ENCODE results near the gene MCMBP. TPM values are rescaled to one million over a fixed set of nuclear protein-coding genes. Genes with fewer than 3 reads are reported as not detected.

Gene MCMBP
- total RNA-seq, 1 experiment from 2014 or later, result 108 TPM

- Histone ChIP-seq H3K9me3 (ENCODE audit: low read depth, low read length, poor library complexity, severe bottlenecking) (no peaks in the 10 kb centered on the region), H3K36me3 (ENCODE audit: insufficient read depth, low read length, poor library complexity, severe bottlenecking) (no peaks in the 10 kb centered on the region), H3K27ac (ENCODE audit: low read depth, low read length, poor library complexity, severe bottlenecking) (no peak overlapping the region), H3K4me3 (ENCODE audit: low read depth, low read length, poor library complexity, severe bottlenecking) (no peak overlapping the region), H3K4me1 (ENCODE audit: insufficient read depth, low read length, poor library complexity, severe bottlenecking) (peaks cover 50% of the 10 kb centered on the region), H3K27me3 (replicated peaks; ENCODE audit: insufficient read depth, low read depth, low read length, poor library complexity) (no peaks in the 10 kb centered on the region)
- no peak for DNase-seq (ENCODE audit: low spot score)
- intact Hi-C loops (cut with micrococcal nuclease; ENCODE audit: unreplicated experiment), result no loop called here
- ChIA-PET POLR2A (ENCODE audit: low non-redundant PET) (no interaction called here), CTCF (no interaction called here)
- TF ChIP-seq EZH2 (IDR thresholded peaks at IDR 0.05; ENCODE audit: borderline replicate concordance, low read depth, low read length, poor library complexity, severe bottlenecking) (no peak), CTCF (conservative IDR thresholded peaks at IDR 0.05; ENCODE audit: low read depth, low read length) (no peak)
- no TSS peak for BruUV-seq (replicated peaks)
Measured at GRCh38 chr10:119786117-119786769, 86.4 kb downstream of the MCMBP start.

GRCh38 chr10:119784340-119785067, 88.1 kb downstream of the MCMBP start:
- no peak overlapping the region for H3K27ac ChIP-seq (ENCODE audit: low read depth, low read length, poor library complexity, severe bottlenecking)
- H3K36me3 ChIP-seq (ENCODE audit: insufficient read depth, low read length, poor library complexity, severe bottlenecking), result no peaks in the 10 kb centered on the region
- no TSS peak for BruUV-seq (replicated peaks)
- intact Hi-C loops (cut with micrococcal nuclease; ENCODE audit: unreplicated experiment), result no loop called here
- H3K4me1 ChIP-seq (ENCODE audit: insufficient read depth, low read length, poor library complexity, severe bottlenecking), result peaks cover 50% of the 10 kb centered on the region
- no peak for DNase-seq (ENCODE audit: low spot score)
- TF ChIP-seq EZH2 (IDR thresholded peaks at IDR 0.05; ENCODE audit: borderline replicate concordance, low read depth, low read length, poor library complexity, severe bottlenecking) (no peak), CTCF (conservative IDR thresholded peaks at IDR 0.05; ENCODE audit: low read depth, low read length) (no peak)
- ChIA-PET POLR2A (ENCODE audit: low non-redundant PET) (interaction anchor here (0.6 kb wide), 1 partner anchor 124 kb away, joined by 3 read pairs; no protein-coding TSS in a partner anchor), CTCF (no interaction called here)
- no peaks in the 10 kb centered on the region for H3K9me3 ChIP-seq (ENCODE audit: low read depth, low read length, poor library complexity, severe bottlenecking)
- no peak overlapping the region for H3K4me3 ChIP-seq (ENCODE audit: low read depth, low read length, poor library complexity, severe bottlenecking)
- H3K27me3 ChIP-seq (replicated peaks; ENCODE audit: insufficient read depth, low read depth, low read length, poor library complexity), result no peaks in the 10 kb centered on the region

- H3K27ac ChIP-seq (ENCODE audit: low read depth, low read length, poor library complexity, severe bottlenecking), result peak overlapping the region; percentile 35
- no peak overlapping the region for H3K4me3 ChIP-seq (ENCODE audit: low read depth, low read length, poor library complexity, severe bottlenecking)
- no peaks in the 10 kb centered on the region for H3K9me3 ChIP-seq (ENCODE audit: low read depth, low read length, poor library complexity, severe bottlenecking)
- DNase-seq (ENCODE audit: low spot score), result no peak
- H3K36me3 ChIP-seq (ENCODE audit: insufficient read depth, low read length, poor library complexity, severe bottlenecking), result no peaks in the 10 kb centered on the region
- H3K27me3 ChIP-seq (replicated peaks; ENCODE audit: insufficient read depth, low read depth, low read length, poor library complexity), result no peaks in the 10 kb centered on the region
- peaks cover 50% of the 10 kb centered on the region for H3K4me1 ChIP-seq (ENCODE audit: insufficient read depth, low read length, poor library complexity, severe bottlenecking)
- ChIA-PET POLR2A (ENCODE audit: low non-redundant PET) (no interaction called here), CTCF (interaction anchor here (0.6 kb wide), 1 partner anchor 15 kb away, joined by 3 read pairs; no protein-coding TSS in a partner anchor)
- TF ChIP-seq CTCF (conservative IDR thresholded peaks at IDR 0.05; ENCODE audit: low read depth, low read length) (no peak), EZH2 (IDR thresholded peaks at IDR 0.05; ENCODE audit: borderline replicate concordance, low read depth, low read length, poor library complexity, severe bottlenecking) (no peak)
- BruUV-seq (replicated peaks), result no TSS peak
- intact Hi-C loops (cut with micrococcal nuclease; ENCODE audit: unreplicated experiment), result no loop called here
Measured at GRCh38 chr10:119783665-119784027, 89.0 kb downstream of the MCMBP start.

All from A673 (cell line).